ENCODE data around the gene NAT16. TPM values are rescaled to one million over a fixed set of nuclear protein-coding genes. Genes with fewer than 3 reads are reported as not detected.

NAT16 gene
- total RNA-seq, 1 donor from 2014 or later: not detected

DNA sequence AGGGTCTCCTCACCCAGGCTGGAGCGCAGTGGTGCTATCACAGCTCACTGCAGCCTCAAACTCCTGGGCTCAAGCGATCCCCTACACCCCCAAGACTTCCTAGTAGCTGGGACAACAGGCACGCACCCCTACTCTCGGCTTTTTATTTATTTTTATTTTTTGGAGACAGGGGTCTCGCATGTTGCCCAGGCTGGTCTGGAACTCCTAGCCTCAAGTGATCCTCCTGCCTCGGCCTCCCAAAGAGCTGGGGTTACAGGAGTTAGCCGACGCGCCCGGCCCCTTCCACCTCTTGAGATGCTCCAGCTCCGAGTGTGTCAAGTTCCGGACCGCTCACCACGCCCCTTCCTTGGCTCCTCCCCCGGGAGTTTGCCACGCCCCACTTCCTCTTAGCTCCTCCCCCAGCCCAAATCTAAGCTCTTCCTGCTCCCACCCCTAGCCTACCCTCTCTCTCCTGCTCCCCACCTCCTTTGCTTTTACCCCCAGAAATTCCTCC lies 6.3 kb downstream of the NAT16 start:
- TF ChIP-seq, protein P1, sequence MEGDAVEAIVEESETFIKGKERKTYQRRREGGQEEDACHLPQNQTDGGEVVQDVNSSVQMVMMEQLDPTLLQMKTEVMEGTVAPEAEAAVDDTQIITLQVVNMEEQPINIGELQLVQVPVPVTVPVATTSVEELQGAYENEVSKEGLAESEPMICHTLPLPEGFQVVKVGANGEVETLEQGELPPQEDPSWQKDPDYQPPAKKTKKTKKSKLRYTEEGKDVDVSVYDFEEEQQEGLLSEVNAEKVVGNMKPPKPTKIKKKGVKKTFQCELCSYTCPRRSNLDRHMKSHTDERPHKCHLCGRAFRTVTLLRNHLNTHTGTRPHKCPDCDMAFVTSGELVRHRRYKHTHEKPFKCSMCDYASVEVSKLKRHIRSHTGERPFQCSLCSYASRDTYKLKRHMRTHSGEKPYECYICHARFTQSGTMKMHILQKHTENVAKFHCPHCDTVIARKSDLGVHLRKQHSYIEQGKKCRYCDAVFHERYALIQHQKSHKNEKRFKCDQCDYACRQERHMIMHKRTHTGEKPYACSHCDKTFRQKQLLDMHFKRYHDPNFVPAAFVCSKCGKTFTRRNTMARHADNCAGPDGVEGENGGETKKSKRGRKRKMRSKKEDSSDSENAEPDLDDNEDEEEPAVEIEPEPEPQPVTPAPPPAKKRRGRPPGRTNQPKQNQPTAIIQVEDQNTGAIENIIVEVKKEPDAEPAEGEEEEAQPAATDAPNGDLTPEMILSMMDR (conservative IDR thresholded peaks at IDR 0.05): no peak
- peaks cover 95% of the 10 kb centered on the region for H3K27me3 Mint-ChIP-seq
- H3K9me3 Mint-ChIP-seq: no peaks in the 10 kb centered on the region
- peaks cover 12% of the 10 kb centered on the region for H3K4me1 Mint-ChIP-seq (ENCODE audit: unreplicated experiment)
- DNase-seq (ENCODE audit: extremely low spot score, unreplicated experiment): no peak
- no peak overlapping the region for H3K4me3 Mint-ChIP-seq
- no peak overlapping the region for H3K27ac Mint-ChIP-seq
- H3K36me3 Mint-ChIP-seq: no peaks in the 10 kb centered on the region

DNA sequence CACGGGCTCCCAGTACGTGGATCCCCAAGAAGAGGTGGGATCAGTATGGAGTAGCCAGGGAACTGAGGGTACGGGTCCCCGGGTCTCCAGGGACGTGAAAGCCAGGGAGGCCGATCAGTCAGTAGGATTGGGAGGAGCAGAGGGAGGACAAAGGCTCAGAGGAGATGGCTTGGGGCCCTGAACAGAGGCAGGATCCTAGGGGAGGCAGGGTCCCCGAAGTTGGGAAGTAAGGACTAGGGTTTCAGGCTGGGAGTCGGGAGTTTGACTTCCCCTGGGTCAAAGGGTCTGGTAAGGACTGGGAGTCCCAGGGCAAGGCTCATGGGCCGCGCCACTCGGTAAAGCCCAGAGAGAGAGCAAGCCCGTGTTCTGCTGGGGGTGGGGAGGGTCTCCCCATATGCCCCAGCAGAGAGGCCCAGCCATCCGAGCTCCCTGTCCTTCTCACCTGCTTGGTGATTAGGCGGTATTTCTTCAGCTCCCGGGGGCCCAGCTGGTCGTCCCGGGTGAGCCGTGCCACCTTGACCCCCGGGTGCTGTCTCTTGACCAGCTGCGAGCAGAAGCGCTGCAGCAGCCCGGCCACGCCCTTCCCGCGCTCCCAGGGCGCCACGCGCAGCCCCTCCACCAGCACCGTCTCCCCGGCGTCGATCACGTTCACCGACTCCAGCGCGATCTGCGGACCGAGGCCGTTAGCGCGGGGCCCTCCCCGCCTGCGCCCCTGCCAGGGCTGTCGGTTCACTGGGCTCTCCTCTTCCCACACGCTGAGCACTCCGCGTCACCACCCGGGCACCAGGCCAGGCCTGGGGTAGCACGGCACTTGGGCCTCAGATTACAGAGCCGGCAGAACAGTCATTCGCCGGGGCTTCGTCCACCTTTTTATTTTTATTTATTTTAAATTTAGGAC lies 7.0 kb downstream of the NAT16 start:
- no peak for DNase-seq (ENCODE audit: extremely low spot score, unreplicated experiment)
- no peaks in the 10 kb centered on the region for H3K9me3 Mint-ChIP-seq
- TF ChIP-seq, protein P1 (conservative IDR thresholded peaks at IDR 0.05): no peak
- H3K36me3 Mint-ChIP-seq: no peaks in the 10 kb centered on the region
- H3K27me3 Mint-ChIP-seq: peaks cover 95% of the 10 kb centered on the region
- peak overlapping the region; percentile 54 for H3K4me3 Mint-ChIP-seq
- H3K27ac Mint-ChIP-seq: no peak overlapping the region
- peaks cover 18% of the 10 kb centered on the region for H3K4me1 Mint-ChIP-seq (ENCODE audit: unreplicated experiment)

DNA sequence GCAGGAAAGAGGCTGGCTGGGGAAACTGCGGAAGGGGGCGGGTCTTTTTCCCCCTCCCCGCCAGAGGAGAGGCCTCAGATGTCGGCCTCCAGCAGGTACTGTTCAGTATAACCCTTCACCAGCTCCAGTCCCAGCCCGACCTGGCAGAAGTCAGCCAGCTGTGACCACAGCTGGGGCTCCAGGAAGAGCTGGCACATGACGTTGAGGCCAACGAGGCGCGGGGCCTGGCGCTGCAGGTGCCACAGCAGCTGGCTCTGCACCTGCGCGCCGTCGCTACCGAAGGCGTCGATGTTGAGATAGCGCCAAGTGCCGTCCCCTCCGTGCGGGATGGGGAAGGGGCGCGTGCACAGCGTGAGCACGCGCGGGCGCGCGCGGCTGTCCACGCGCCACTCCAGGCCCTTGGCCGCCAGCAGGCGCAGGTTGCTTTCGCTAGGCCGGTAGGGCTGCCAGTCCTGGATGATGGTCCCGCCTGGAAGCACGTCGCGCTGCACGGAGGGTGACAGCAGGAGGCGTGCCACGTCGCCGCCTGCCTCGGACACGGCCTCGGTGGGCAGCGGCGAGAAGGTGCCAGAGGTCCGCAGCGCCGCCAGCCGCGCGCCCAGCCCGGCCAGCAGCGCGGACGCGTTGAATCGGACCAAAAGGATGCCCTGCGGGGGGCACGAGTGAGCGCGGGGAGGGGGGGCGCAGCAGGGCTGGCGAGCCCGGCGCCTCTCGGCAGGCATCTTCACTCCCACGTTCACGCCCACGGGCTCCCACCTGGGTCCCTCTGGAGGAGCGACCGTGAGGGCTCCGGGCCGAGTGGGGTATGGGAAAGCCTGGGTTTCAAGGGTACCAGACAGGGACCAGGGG lies 7.9 kb downstream of the NAT16 start:
- TF ChIP-seq, protein P1 (conservative IDR thresholded peaks at IDR 0.05): no peak
- no peak for DNase-seq (ENCODE audit: extremely low spot score, unreplicated experiment)
- Mint-ChIP-seq H3K27me3 (peaks cover 95% of the 10 kb centered on the region), H3K9me3 (no peaks in the 10 kb centered on the region), H3K36me3 (no peaks in the 10 kb centered on the region), H3K4me3 (peak overlapping the region; percentile 9), H3K27ac (no peak overlapping the region), H3K4me1 (ENCODE audit: unreplicated experiment) (peaks cover 22% of the 10 kb centered on the region)

DNA sequence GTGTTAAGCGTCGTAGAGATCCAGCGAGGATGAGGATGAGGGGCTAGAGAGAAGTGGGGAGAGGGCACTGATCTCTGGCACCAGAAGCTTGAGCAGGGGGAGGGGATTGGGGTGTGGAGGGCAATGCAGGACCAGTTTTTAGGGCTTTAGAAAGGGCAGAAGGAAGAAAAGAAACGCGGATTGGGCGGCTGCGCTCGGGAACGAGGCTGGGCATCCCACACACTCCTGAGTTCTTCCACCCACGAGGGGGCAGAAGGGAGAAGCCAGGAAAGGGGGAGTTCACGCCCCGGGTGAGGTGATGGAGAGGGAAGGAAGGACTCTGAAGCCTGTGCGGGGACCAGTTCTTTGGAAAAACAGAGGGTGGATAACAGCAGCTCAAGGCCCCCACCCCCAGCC lies 8.7 kb downstream of the NAT16 start:
- Mint-ChIP-seq H3K27ac (no peak overlapping the region), H3K4me3 (peak overlapping the region; percentile 69), H3K9me3 (no peaks in the 10 kb centered on the region), H3K36me3 (no peaks in the 10 kb centered on the region), H3K27me3 (peaks cover 92% of the 10 kb centered on the region), H3K4me1 (ENCODE audit: unreplicated experiment) (peaks cover 27% of the 10 kb centered on the region)
- TF ChIP-seq, protein P1 (conservative IDR thresholded peaks at IDR 0.05): peak; percentile 34
- no peak for DNase-seq (ENCODE audit: extremely low spot score, unreplicated experiment)

DNA sequence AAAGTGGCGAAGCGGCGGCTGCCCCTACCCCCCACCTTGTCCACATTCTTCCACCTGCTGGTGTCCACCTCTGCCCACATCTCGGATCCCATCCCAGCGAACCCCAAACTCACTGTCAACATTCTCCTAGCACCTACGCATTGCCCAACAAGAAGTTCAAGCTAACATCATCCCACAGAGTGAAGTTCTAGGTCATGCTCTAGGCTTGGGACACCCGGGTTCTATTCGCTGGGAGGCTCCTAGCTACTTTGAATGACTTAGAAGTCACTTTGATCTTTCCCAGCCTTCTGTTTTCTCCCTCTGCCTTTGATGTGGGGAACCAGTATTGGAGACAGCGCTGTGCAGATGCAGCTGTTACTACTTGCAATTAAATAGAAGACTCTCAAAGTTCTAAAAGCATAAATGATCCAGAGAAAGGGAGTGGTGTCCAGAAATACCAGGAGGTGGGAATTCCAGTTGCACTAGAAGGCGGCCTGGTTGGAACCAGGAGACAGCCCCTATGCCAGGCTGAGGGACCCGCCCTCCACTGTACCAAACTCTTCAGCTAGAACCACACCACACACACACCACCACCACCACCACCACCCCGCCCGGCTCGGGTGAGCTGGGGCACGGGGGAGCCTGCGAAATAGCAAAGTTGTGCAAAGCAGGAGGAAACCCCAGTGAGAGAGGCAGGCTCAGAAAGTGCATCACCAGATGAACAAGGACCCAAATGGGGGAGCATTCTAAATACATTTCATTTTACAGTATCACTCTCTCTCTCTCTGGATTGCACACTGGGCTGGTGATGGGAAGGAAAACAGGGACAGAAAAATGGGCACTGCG lies 9.3 kb downstream of the NAT16 start:
- TF ChIP-seq, protein P1 (conservative IDR thresholded peaks at IDR 0.05): no peak
- no peaks in the 10 kb centered on the region for H3K9me3 Mint-ChIP-seq
- H3K4me3 Mint-ChIP-seq: peak overlapping the region; percentile 69
- peaks cover 31% of the 10 kb centered on the region for H3K4me1 Mint-ChIP-seq (ENCODE audit: unreplicated experiment)
- no peaks in the 10 kb centered on the region for H3K36me3 Mint-ChIP-seq
- no peak for DNase-seq (ENCODE audit: extremely low spot score, unreplicated experiment)
- H3K27me3 Mint-ChIP-seq: peaks cover 92% of the 10 kb centered on the region
- H3K27ac Mint-ChIP-seq: no peak overlapping the region
